ENCODE data around the gene AUTS2.

GRCh38 chr7:69796416-69796815, 198.1 kb downstream of the AUTS2 start:
- TF ChIP-seq CTCF (IDR thresholded peaks at IDR 0.05; ENCODE audit: insufficient read depth, low read length, poor library complexity, severe bottlenecking), result no peak
- no peak for TF ChIP-seq EZH2phosphoT487 (conservative IDR thresholded peaks at IDR 0.05; ENCODE audit: low read length)

Data from SU-DHL-6 (cell line).